CD4-positive, alpha-beta T cell treated with Interleukin-6 at 100 ng/mL for 8 hours (primary cell): Measurements from ENCODE around the gene SSRP1.

Experiments used
- DNase-seq: peaks from one replicate; pipeline ENCODE4 v3.0.0-alpha.2; 2020; ENCODE audit warnings: mixed read lengths, low spot score

The SSRP1 gene

GRCh38 chr11:57359896-57360690 is 24.4 kb upstream of the SSRP1 start:
- no peak for DNase-seq

GRCh38 chr11:57359396-57359795 is 23.7 kb upstream of the SSRP1 start:
- DNase-seq, result no peak

GRCh38 chr11:57358991-57359390 is 23.3 kb upstream of the SSRP1 start:
- no peak for DNase-seq

GRCh38 chr11:57358543-57358961 is 22.9 kb upstream of the SSRP1 start:
- no peak for DNase-seq

- no peak for DNase-seq
These were observed 22.2 kb upstream of the SSRP1 start for GRCh38 chr11:57357856-57358255.

GRCh38 chr11:57357310-57357709 is 21.6 kb upstream of the SSRP1 start:
- DNase-seq, result no peak

GRCh38 chr11:57356268-57356667 is 20.6 kb upstream of the SSRP1 start:
- no peak for DNase-seq

GRCh38 chr11:57354699-57355098 is 19.0 kb upstream of the SSRP1 start:
- DNase-seq, result no peak

- DNase-seq, result no peak
These were observed 18.2 kb upstream of the SSRP1 start for GRCh38 chr11:57353852-57354251.

GRCh38 chr11:57353446-57353845 is 17.8 kb upstream of the SSRP1 start:
- no peak for DNase-seq

- DNase-seq, result no peak
These were observed 17.3 kb upstream of the SSRP1 start for GRCh38 chr11:57353036-57353435.

- DNase-seq, result peak; percentile 59
These were observed 14.0 kb upstream of the SSRP1 start for GRCh38 chr11:57349491-57350274.

- DNase-seq, result no peak
These were observed 13.1 kb upstream of the SSRP1 start for GRCh38 chr11:57348636-57349313.

GRCh38 chr11:57348052-57348451 is 12.4 kb upstream of the SSRP1 start:
- no peak for DNase-seq

- no peak for DNase-seq
These were observed 11.6 kb upstream of the SSRP1 start for GRCh38 chr11:57347336-57347735.

- DNase-seq, result peak; percentile 69
These were observed 10.0 kb upstream of the SSRP1 start for GRCh38 chr11:57345555-57346211.

- no peak for DNase-seq
These were observed 9.1 kb upstream of the SSRP1 start for GRCh38 chr11:57344826-57345225.

GRCh38 chr11:57343825-57344224 is 8.1 kb upstream of the SSRP1 start:
- DNase-seq, result no peak

- no peak for DNase-seq
These were observed 7.0 kb upstream of the SSRP1 start for GRCh38 chr11:57342702-57343101.

- DNase-seq, result no peak
These were observed 5.6 kb upstream of the SSRP1 start for GRCh38 chr11:57341250-57341808.

- DNase-seq, result no peak
These were observed 4.4 kb upstream of the SSRP1 start for GRCh38 chr11:57340039-57340615.

- DNase-seq, result no peak
These were observed 3.6 kb upstream of the SSRP1 start for GRCh38 chr11:57339328-57339727.
